HG03103 (cell line): ENCODE measurements around the gene IGF2R.
"Not testable (repeated sequence)": the region's sequence is repeated elsewhere in the genome, so short reads cannot be mapped to it uniquely, and the experiment has no call there.

Experiments
- ATAC-seq: cut with Tn5 transposase; IDR thresholded peaks from one replicate; pipeline ENCODE4 v1.9.1; 2021; ENCODE audit warnings: low read depth; ENCODE audit not compliant: unreplicated experiment

The IGF2R gene

GRCh38 chr6:160115421-160115820, 146.5 kb downstream of the IGF2R start:
- ATAC-seq: no peak

- ATAC-seq: no peak
Observed at GRCh38 chr6:160116411-160116810, 147.5 kb downstream of the IGF2R start.

GRCh38 chr6:160117137-160117536, 148.3 kb downstream of the IGF2R start:
- no peak for ATAC-seq

GRCh38 chr6:160118620-160119229, 149.8 kb downstream of the IGF2R start:
- ATAC-seq: no peak

- ATAC-seq: no peak
Observed at GRCh38 chr6:160120087-160120486, 151.2 kb downstream of the IGF2R start.

- no peak for ATAC-seq
Observed at GRCh38 chr6:160121558-160121957, 152.7 kb downstream of the IGF2R start, which contains the start of gene SLC22A1. TSS of gene SLC22A1 (plus strand) at chr6:160121815. CDS start at chr6:160121936, 121 bp downstream.

GRCh38 chr6:160121981-160122380, 153.1 kb downstream of the IGF2R start:
- ATAC-seq: no peak

- ATAC-seq: no peak
Observed at GRCh38 chr6:160122744-160123143, 153.9 kb downstream of the IGF2R start.

GRCh38 chr6:160124007-160124406, 155.1 kb downstream of the IGF2R start:
- ATAC-seq: no peak

- no peak for ATAC-seq
Observed at GRCh38 chr6:160124605-160125004, 155.7 kb downstream of the IGF2R start.

GRCh38 chr6:160125105-160125504, 156.2 kb downstream of the IGF2R start:
- not testable (repeated sequence) for ATAC-seq

GRCh38 chr6:160127270-160128124, 158.6 kb downstream of the IGF2R start:
- no peak for ATAC-seq

- ATAC-seq: no peak
Observed at GRCh38 chr6:160128125-160128683, 159.3 kb downstream of the IGF2R start.

GRCh38 chr6:160128879-160129516, 160.1 kb downstream of the IGF2R start:
- no peak for ATAC-seq

GRCh38 chr6:160129881-160130615, 161.2 kb downstream of the IGF2R start:
- no peak for ATAC-seq

GRCh38 chr6:160130729-160131484, 162.0 kb downstream of the IGF2R start:
- ATAC-seq: no peak

GRCh38 chr6:160131636-160132296, 162.9 kb downstream of the IGF2R start:
- no peak for ATAC-seq

- ATAC-seq: no peak
Observed at GRCh38 chr6:160132297-160132637, 163.4 kb downstream of the IGF2R start.

- no peak for ATAC-seq
Observed at GRCh38 chr6:160132776-160133338, 164.0 kb downstream of the IGF2R start.
